GM10248 (cell line): Measurements from ENCODE around the gene MED22.

Experiments
- CTCF ChIA-PET: fragments of 300-600 bp; sonication (Branson Sonifier 250); formaldehyde crosslinking; extraction: SDS; loops from one replicate; lab custom pipeline; 2021; ENCODE audit warnings: antibody characterized with exemption; lab: Yijun Ruan, JAX
- POLR2A ChIA-PET: fragments of 350-650 bp; sonication (Branson Sonifier 250); formaldehyde crosslinking; extraction: SDS; loops from one replicate; lab custom pipeline; 2020; ENCODE audit warnings: antibody characterized with exemption; lab: Yijun Ruan, JAX
- DNase-seq: peaks from one replicate; pipeline ENCODE4 v3.0.0; 2012; ENCODE audit errors: extremely low spot score
- TF ChIP-seq, protein P1 (sequence below): IDR thresholded peaks from 2 replicates; pipeline ENCODE4 v1.5.1; 2012; ENCODE audit warnings: mild to moderate bottlenecking, low read depth; ENCODE audit errors: extremely low read depth, missing control alignments, control extremely low read depth

The MED22 gene

DNA sequence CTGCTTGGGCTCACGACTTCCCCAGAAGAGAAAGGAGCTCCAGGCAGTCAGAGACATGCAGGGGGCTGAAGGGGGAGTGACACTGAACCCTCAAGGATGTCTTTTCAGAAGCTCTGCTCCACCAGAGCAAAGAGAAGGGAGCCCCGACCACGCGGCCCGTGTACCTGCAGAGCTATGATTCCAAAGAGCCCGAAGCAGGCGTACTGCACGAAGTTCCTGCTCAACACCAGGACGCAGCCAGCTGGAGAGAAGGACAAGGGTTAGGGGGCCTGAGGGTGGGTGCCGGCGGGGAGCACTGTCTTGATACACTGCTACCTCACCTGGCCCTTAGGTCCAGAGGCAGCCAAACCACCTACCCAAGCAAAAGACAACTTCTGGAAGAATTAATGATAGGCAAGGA, 18.5 kb upstream of the MED22 start:
- POLR2A ChIA-PET = interaction anchor here (1.2 to 2.6 kb wide), 2 partner anchors 10 to 19 kb away, joined by 5 to 9 read pairs; partner anchors contain the start of genes MED22, RPL7A, SURF1 and SURF2
- TF ChIP-seq, protein P1, sequence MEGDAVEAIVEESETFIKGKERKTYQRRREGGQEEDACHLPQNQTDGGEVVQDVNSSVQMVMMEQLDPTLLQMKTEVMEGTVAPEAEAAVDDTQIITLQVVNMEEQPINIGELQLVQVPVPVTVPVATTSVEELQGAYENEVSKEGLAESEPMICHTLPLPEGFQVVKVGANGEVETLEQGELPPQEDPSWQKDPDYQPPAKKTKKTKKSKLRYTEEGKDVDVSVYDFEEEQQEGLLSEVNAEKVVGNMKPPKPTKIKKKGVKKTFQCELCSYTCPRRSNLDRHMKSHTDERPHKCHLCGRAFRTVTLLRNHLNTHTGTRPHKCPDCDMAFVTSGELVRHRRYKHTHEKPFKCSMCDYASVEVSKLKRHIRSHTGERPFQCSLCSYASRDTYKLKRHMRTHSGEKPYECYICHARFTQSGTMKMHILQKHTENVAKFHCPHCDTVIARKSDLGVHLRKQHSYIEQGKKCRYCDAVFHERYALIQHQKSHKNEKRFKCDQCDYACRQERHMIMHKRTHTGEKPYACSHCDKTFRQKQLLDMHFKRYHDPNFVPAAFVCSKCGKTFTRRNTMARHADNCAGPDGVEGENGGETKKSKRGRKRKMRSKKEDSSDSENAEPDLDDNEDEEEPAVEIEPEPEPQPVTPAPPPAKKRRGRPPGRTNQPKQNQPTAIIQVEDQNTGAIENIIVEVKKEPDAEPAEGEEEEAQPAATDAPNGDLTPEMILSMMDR = no peak
- no peak for DNase-seq
- CTCF ChIA-PET = interaction anchor here (1.2 kb wide), 1 partner anchor 10 kb away, joined by 6 read pairs; the partner anchor contains the start of genes SURF1 and SURF2

DNA sequence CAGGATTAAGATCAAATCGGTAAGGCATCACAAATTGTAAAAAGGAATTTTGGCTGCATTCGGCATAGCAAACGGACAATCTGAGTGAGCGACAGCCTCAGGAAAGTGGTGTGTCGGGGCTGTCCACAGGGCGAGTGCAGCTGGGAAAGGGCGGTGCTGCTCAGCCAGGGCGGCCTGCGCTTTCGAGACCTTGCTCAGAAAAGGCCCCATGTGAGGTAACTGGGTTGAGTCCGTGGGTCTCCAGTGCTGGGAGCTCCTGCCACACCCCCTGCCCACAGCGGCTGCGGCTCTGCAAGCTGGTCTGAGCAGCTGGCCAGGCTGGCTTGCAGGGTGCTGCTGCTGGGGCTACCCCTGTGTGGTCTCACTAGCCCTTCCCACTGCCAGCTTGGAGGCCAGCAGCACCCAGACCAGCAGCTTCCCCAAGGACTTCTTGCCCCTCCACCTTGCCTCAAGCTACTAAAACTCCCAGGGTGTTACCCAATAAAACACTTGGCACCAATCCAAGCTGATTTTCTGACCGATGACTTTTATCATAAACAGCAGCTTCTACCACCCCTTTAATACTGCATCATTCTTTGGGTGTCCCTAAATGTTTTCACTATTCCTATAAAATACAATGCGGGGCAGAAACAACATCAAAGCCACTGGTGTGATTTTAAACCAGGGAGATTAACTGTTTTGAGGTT, 14.6 kb upstream of the MED22 start:
- ChIA-PET CTCF (interaction anchor here (1.3 to 2.4 kb wide), 3 partner anchors 9 to 13 kb away, joined by 4 to 11 read pairs (median 5); no protein-coding TSS in a partner anchor), POLR2A (interaction anchor here (1.2 to 3.4 kb wide), 2 partner anchors 10 to 13 kb away, joined by 3 to 18 read pairs; no protein-coding TSS in a partner anchor)
- TF ChIP-seq, protein P1 = no peak
- DNase-seq = no peak

DNA sequence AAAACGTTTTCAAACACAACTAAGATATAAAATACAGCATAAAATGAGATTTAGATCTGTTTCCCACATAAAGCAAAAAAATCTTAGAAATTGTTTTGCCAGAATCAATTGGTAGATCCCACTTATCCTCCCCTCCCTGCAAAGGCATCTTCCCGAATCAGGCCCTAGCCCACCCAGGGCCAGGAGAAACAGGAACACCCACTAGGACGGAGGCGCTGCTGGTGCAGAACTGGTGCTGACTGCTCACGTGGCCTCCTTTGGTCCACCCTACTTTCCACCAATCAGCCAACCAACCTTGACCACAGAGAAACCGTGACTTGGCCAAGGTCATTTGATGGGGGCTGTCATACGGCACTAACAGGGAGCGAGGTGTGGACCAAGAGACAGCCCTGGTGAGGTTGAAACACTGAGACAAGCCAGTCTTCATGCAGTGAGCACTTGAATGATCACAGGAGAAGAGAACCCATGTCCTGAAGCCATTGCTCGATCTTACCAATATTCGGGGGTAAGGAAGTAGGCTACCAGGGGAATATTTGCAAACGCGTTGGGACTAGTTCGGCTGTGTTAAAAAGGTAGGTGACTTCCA, 13.7 kb upstream of the MED22 start:
- ChIA-PET CTCF (interaction anchor here (1.3 to 3.3 kb wide), 3 partner anchors 10 to 11 kb away, joined by 4 to 22 read pairs (median 11); no protein-coding TSS in a partner anchor), POLR2A (interaction anchor here (0.7 kb wide), 1 partner anchor 10 kb away, joined by 6 read pairs; no protein-coding TSS in a partner anchor)
- no peak for DNase-seq
- TF ChIP-seq, protein P1 = no peak

DNA sequence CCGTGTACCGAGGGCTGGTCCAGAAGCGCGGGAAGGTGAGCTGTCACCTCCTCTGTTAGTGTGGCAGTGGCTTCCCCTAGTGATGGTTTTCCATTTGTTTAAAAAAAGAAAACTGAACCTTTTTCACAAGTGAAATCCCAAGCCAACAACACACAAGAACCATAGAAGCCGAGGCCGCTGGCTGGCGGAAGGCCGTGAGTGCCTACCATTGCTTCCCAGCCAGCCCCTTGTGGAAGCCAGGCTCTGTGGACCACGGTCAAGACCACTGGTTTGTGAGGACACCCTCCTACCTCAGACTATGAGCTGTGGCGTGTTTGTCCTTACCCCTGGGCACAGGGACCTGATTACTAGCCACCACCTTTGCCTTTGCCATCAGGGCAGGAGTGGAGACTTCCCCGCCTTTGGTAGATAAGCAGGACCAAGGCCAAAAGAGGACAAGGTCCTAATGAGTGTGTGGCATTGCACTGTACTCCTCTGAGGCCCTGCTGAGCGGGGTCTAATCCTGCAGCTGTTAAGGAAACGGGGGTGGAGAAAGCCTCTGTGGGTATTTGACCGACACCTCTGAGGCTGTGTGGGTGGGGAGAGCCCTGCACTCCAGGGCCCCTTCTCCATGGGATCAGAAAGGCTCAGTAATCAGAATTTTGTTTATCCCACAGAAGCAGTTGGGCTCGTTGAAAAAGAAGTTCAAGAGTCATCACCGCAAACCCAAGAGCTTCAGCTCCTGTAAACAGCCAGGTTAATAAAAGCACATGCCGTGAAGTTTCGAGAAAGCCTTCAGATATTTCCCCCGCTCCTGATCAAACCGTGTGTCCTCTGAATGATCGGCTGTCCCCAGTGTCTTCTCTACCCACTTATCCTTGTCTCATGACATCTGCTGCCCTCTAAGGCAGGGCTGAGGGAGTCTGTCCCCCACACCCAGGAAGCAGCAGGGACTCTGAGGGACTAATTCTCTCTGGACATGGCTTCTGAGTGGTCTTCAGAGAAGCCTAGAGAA, 12.8 kb upstream of the MED22 start:
- ChIA-PET POLR2A (interaction anchor here (0.6 to 1.6 kb wide), 3 partner anchors 9 to 674 kb away, joined by 3 to 6 read pairs (median 5); no protein-coding TSS in a partner anchor), CTCF (interaction anchor here (0.8 to 3.3 kb wide), 3 partner anchors 10 to 31 kb away, joined by 3 to 22 read pairs (median 4); no protein-coding TSS in a partner anchor)
- no peak for DNase-seq
- TF ChIP-seq, protein P1 = no peak

DNA sequence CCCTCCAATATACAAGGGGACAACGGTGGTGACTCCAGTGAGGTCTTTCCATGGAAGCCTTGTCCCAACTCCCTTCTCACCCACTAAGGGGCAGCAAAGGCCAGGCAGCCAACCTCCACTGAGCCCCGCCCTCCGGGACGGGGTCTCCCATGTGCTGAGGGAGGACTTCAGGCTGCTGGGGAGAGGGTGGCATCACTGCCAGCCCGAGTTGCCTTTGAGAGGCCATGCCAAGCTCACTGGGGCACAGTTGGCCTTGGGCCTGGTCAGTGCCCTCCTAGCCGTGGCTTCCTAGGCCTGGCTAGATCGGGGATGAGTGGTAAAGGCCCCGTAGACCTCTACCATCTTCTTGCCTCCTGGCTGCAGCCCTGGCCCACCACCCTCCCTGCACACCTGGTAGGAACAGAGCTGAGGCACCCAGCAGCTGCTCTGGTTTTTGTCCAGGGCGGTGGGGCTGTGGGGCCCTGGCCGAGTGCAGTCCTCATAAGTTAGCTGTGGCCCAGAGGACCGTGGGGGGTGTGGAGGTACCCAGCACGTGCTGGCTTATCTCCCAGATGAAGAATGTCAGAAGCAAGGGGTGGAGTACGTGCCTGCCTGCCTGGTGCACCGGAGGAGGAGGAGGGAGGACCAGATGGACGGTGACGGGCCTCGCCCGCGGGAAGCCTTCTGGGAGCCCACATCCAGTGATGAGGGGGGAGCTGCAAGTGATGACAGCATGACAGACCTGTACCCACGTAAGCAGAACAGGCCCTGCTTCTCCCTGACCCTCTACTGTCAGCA, 11.7 kb upstream of the MED22 start:
- TF ChIP-seq, protein P1 = no peak
- no peak for DNase-seq
- POLR2A ChIA-PET = interaction anchor here (0.6 to 1.6 kb wide), 2 partner anchors 11 to 673 kb away, joined by 3 to 5 read pairs; no protein-coding TSS in a partner anchor
- CTCF ChIA-PET = interaction anchor here (0.8 to 3.3 kb wide), 4 partner anchors 8 to 30 kb away, joined by 3 to 22 read pairs (median 4); no protein-coding TSS in a partner anchor
